ENCODE results near the gene OLFM4.
"Not testable (repeated sequence)": the region's sequence is repeated elsewhere in the genome, so short reads cannot be mapped to it uniquely, and the experiment has no call there.

Gene OLFM4

GRCh38 chr13:52997951-52998876 is 30.4 kb upstream of the OLFM4 start:
- H3K4me3 ChIP-seq (ENCODE audit: low read depth, low read length): no peak overlapping the region
- H3K36me3 ChIP-seq (ENCODE audit: insufficient read depth, low read length): no peaks in the 10 kb centered on the region
- no peak overlapping the region for H3K27ac ChIP-seq (ENCODE audit: low read depth, low read length)
- no peaks in the 10 kb centered on the region for H3K79me2 ChIP-seq (ENCODE audit: control insufficient read depth, insufficient read depth, low read length, unreplicated experiment)
- H3K27me3 ChIP-seq (ENCODE audit: insufficient read depth, low read length): no peaks in the 10 kb centered on the region
- no peak overlapping the region for H2AFZ ChIP-seq (ENCODE audit: low read length, unreplicated experiment)
- H3K4me1 ChIP-seq (ENCODE audit: control insufficient read depth, insufficient read depth, low read length, unreplicated experiment): no peaks in the 10 kb centered on the region

- Histone ChIP-seq H3K27me3 (ENCODE audit: insufficient read depth, low read length) (no peaks in the 10 kb centered on the region), H3K36me3 (ENCODE audit: insufficient read depth, low read length) (no peaks in the 10 kb centered on the region), H2AFZ (ENCODE audit: low read length, unreplicated experiment) (no peak overlapping the region), H3K27ac (ENCODE audit: low read depth, low read length) (no peak overlapping the region), H3K4me3 (ENCODE audit: low read depth, low read length) (no peak overlapping the region), H3K4me1 (ENCODE audit: control insufficient read depth, insufficient read depth, low read length, unreplicated experiment) (no peaks in the 10 kb centered on the region), H3K79me2 (ENCODE audit: control insufficient read depth, insufficient read depth, low read length, unreplicated experiment) (no peaks in the 10 kb centered on the region)
These were observed 29.4 kb upstream of the OLFM4 start for GRCh38 chr13:52999093-52999696.

GRCh38 chr13:53001444-53002225 is 27.0 kb upstream of the OLFM4 start:
- H3K27ac ChIP-seq (ENCODE audit: low read depth, low read length): no peak overlapping the region

GRCh38 chr13:53004573-53004972 is 24.0 kb upstream of the OLFM4 start:
- Histone ChIP-seq H2AFZ (ENCODE audit: low read length, unreplicated experiment) (no peak overlapping the region), H3K4me1 (ENCODE audit: control insufficient read depth, insufficient read depth, low read length, unreplicated experiment) (no peaks in the 10 kb centered on the region), H3K27ac (ENCODE audit: low read depth, low read length) (no peak overlapping the region), H3K27me3 (ENCODE audit: insufficient read depth, low read length) (no peaks in the 10 kb centered on the region), H3K36me3 (ENCODE audit: insufficient read depth, low read length) (no peaks in the 10 kb centered on the region), H3K79me2 (ENCODE audit: control insufficient read depth, insufficient read depth, low read length, unreplicated experiment) (no peaks in the 10 kb centered on the region), H3K4me3 (ENCODE audit: low read depth, low read length) (no peak overlapping the region)

More at GRCh38 chr13:53001444-53002225, 27.0 kb upstream of the OLFM4 start:
- no peak overlapping the region for H2AFZ ChIP-seq (ENCODE audit: low read length, unreplicated experiment)
- H3K4me1 ChIP-seq (ENCODE audit: control insufficient read depth, insufficient read depth, low read length, unreplicated experiment): no peaks in the 10 kb centered on the region
- H3K79me2 ChIP-seq (ENCODE audit: control insufficient read depth, insufficient read depth, low read length, unreplicated experiment): no peaks in the 10 kb centered on the region
- H3K27me3 ChIP-seq (ENCODE audit: insufficient read depth, low read length): no peaks in the 10 kb centered on the region
- no peaks in the 10 kb centered on the region for H3K36me3 ChIP-seq (ENCODE audit: insufficient read depth, low read length)
- H3K4me3 ChIP-seq (ENCODE audit: low read depth, low read length): no peak overlapping the region

GRCh38 chr13:53005626-53006025 is 23.0 kb upstream of the OLFM4 start:
- Histone ChIP-seq H2AFZ (ENCODE audit: low read length, unreplicated experiment) (no peak overlapping the region), H3K27me3 (ENCODE audit: insufficient read depth, low read length) (no peaks in the 10 kb centered on the region), H3K27ac (ENCODE audit: low read depth, low read length) (no peak overlapping the region), H3K4me3 (ENCODE audit: low read depth, low read length) (no peak overlapping the region), H3K4me1 (ENCODE audit: control insufficient read depth, insufficient read depth, low read length, unreplicated experiment) (no peaks in the 10 kb centered on the region), H3K36me3 (ENCODE audit: insufficient read depth, low read length) (no peaks in the 10 kb centered on the region), H3K79me2 (ENCODE audit: control insufficient read depth, insufficient read depth, low read length, unreplicated experiment) (no peaks in the 10 kb centered on the region)

- no peak overlapping the region for H2AFZ ChIP-seq (ENCODE audit: low read length, unreplicated experiment)
- no peak overlapping the region for H3K4me3 ChIP-seq (ENCODE audit: low read depth, low read length)
- no peaks in the 10 kb centered on the region for H3K79me2 ChIP-seq (ENCODE audit: control insufficient read depth, insufficient read depth, low read length, unreplicated experiment)
- no peaks in the 10 kb centered on the region for H3K36me3 ChIP-seq (ENCODE audit: insufficient read depth, low read length)
- H3K4me1 ChIP-seq (ENCODE audit: control insufficient read depth, insufficient read depth, low read length, unreplicated experiment): no peaks in the 10 kb centered on the region
- no peaks in the 10 kb centered on the region for H3K27me3 ChIP-seq (ENCODE audit: insufficient read depth, low read length)
- no peak overlapping the region for H3K27ac ChIP-seq (ENCODE audit: low read depth, low read length)
These were observed 20.7 kb upstream of the OLFM4 start for GRCh38 chr13:53007872-53008271.

- H3K27me3 ChIP-seq (ENCODE audit: insufficient read depth, low read length): no peaks in the 10 kb centered on the region
- H3K4me1 ChIP-seq (ENCODE audit: control insufficient read depth, insufficient read depth, low read length, unreplicated experiment): no peaks in the 10 kb centered on the region
- H3K4me3 ChIP-seq (ENCODE audit: low read depth, low read length): no peak overlapping the region
- no peak overlapping the region for H2AFZ ChIP-seq (ENCODE audit: low read length, unreplicated experiment)
- no peak overlapping the region for H3K27ac ChIP-seq (ENCODE audit: low read depth, low read length)
- H3K79me2 ChIP-seq (ENCODE audit: control insufficient read depth, insufficient read depth, low read length, unreplicated experiment): no peaks in the 10 kb centered on the region
- no peaks in the 10 kb centered on the region for H3K36me3 ChIP-seq (ENCODE audit: insufficient read depth, low read length)
These were observed 18.1 kb upstream of the OLFM4 start for GRCh38 chr13:53010374-53011105.

- Histone ChIP-seq H3K27ac (ENCODE audit: low read depth, low read length) (no peak overlapping the region), H3K4me3 (ENCODE audit: low read depth, low read length) (no peak overlapping the region), H3K36me3 (ENCODE audit: insufficient read depth, low read length) (no peaks in the 10 kb centered on the region), H3K79me2 (ENCODE audit: control insufficient read depth, insufficient read depth, low read length, unreplicated experiment) (no peaks in the 10 kb centered on the region), H2AFZ (ENCODE audit: low read length, unreplicated experiment) (no peak overlapping the region), H3K27me3 (ENCODE audit: insufficient read depth, low read length) (no peaks in the 10 kb centered on the region), H3K4me1 (ENCODE audit: control insufficient read depth, insufficient read depth, low read length, unreplicated experiment) (no peaks in the 10 kb centered on the region)
These were observed 15.9 kb upstream of the OLFM4 start for GRCh38 chr13:53012707-53013106.

- Histone ChIP-seq H3K4me3 (ENCODE audit: low read depth, low read length) (no peak overlapping the region), H3K79me2 (ENCODE audit: control insufficient read depth, insufficient read depth, low read length, unreplicated experiment) (no peaks in the 10 kb centered on the region), H3K27ac (ENCODE audit: low read depth, low read length) (no peak overlapping the region), H3K4me1 (ENCODE audit: control insufficient read depth, insufficient read depth, low read length, unreplicated experiment) (no peaks in the 10 kb centered on the region), H3K36me3 (ENCODE audit: insufficient read depth, low read length) (no peaks in the 10 kb centered on the region), H2AFZ (ENCODE audit: low read length, unreplicated experiment) (no peak overlapping the region), H3K27me3 (ENCODE audit: insufficient read depth, low read length) (no peaks in the 10 kb centered on the region)
These were observed 15.5 kb upstream of the OLFM4 start for GRCh38 chr13:53013113-53013512.

- not testable (repeated sequence) for H3K4me3 ChIP-seq (ENCODE audit: low read depth, low read length); H3K4me1 ChIP-seq (ENCODE audit: control insufficient read depth, insufficient read depth, low read length, unreplicated experiment); H3K36me3 ChIP-seq (ENCODE audit: insufficient read depth, low read length); H3K27ac ChIP-seq (ENCODE audit: low read depth, low read length); H3K27me3 ChIP-seq (ENCODE audit: insufficient read depth, low read length); H3K79me2 ChIP-seq (ENCODE audit: control insufficient read depth, insufficient read depth, low read length, unreplicated experiment); H2AFZ ChIP-seq (ENCODE audit: low read length, unreplicated experiment)
These were observed 14.6 kb upstream of the OLFM4 start for GRCh38 chr13:53014018-53014417.

Data from ACC112 (cell line).